Measurements from ENCODE around the gene CEP131. TPM values are rescaled to one million over a fixed set of nuclear protein-coding genes. Genes with fewer than 3 reads are reported as not detected.

The CEP131 gene
- total RNA-seq, 4 donors from 2014 or later: 5.7 to 21.3 (median 6.8) TPM

- H3K4me1 ChIP-seq: peaks cover 3 to 10% (median 4%) of the 10 kb centered on the region in 4 donors
- H3K9me3 ChIP-seq: no peaks in the 10 kb centered on the region
- in situ Hi-C loops (cut with MboI; ENCODE audit: low pct_ligation_motif_present in 1 of 4, low pct_unique_long_range_greater_than_20kb in 1 of 4, low sequenced_read_pairs in 3 of 4) (no loop called here), intact Hi-C loops (cut with DNase I; ENCODE audit: low total_unique reads) (no loop called here)
- no peak for DNase-seq
- TF ChIP-seq EP300 (IDR thresholded peaks at IDR 0.05; ENCODE audit: low read depth) (no peak), CTCF (IDR thresholded peaks at IDR 0.05) (no peak), POLR2A (IDR thresholded peaks at IDR 0.05) (no peak), POLR2AphosphoS5 (IDR thresholded peaks at IDR 0.05) (no peak)
- no peaks in the 10 kb centered on the region for H3K36me3 ChIP-seq
- no peak overlapping the region for H3K4me3 ChIP-seq
- no peak overlapping the region for H3K27ac ChIP-seq
- WGBS, 2 donors (ENCODE audit: low coverage in 1 of 2): 53% methylated on average over 19 of the region's 19 CpGs; no CpG with 5 or more reads in 1 of the 2 donors
- peaks cover 54% of the 10 kb centered on the region for H3K27me3 ChIP-seq
These were observed 58.2 kb downstream of the CEP131 start for GRCh38 chr17:81164371-81165245.

GRCh38 chr17:81163703-81164370 is 58.9 kb downstream of the CEP131 start:
- in situ Hi-C loops (cut with MboI; ENCODE audit: low pct_ligation_motif_present in 1 of 4, low pct_unique_long_range_greater_than_20kb in 1 of 4, low sequenced_read_pairs in 3 of 4): no loop called here
- intact Hi-C loops (cut with DNase I; ENCODE audit: low total_unique reads): no loop called here
- WGBS, 2 donors (ENCODE audit: low coverage in 1 of 2): 89% methylated on average over 15 of the region's 15 CpGs; no CpG with 5 or more reads in 1 of the 2 donors
- H3K27ac ChIP-seq: no peak overlapping the region
- peaks cover 3 to 10% (median 4%) of the 10 kb centered on the region in 4 donors for H3K4me1 ChIP-seq
- H3K27me3 ChIP-seq: peaks cover 54% of the 10 kb centered on the region
- TF ChIP-seq CTCF (IDR thresholded peaks at IDR 0.05) (no peak), POLR2A (IDR thresholded peaks at IDR 0.05) (no peak), POLR2AphosphoS5 (IDR thresholded peaks at IDR 0.05) (no peak)
- H3K36me3 ChIP-seq: no peaks in the 10 kb centered on the region
- H3K9me3 ChIP-seq: no peaks in the 10 kb centered on the region
- no peak overlapping the region for H3K4me3 ChIP-seq
- no peak for DNase-seq

GRCh38 chr17:81163051-81163695 is 59.6 kb downstream of the CEP131 start:
- peaks cover 3 to 10% (median 4%) of the 10 kb centered on the region in 4 donors for H3K4me1 ChIP-seq
- TF ChIP-seq EP300 (IDR thresholded peaks at IDR 0.05; ENCODE audit: low read depth) (no peak), POLR2A (IDR thresholded peaks at IDR 0.05) (no peak), POLR2AphosphoS5 (IDR thresholded peaks at IDR 0.05) (no peak), CTCF (IDR thresholded peaks at IDR 0.05) (no peak)
- in situ Hi-C loops (cut with MboI; ENCODE audit: low pct_ligation_motif_present in 1 of 4, low pct_unique_long_range_greater_than_20kb in 1 of 4, low sequenced_read_pairs in 3 of 4): no loop called here
- H3K27ac ChIP-seq: no peak overlapping the region
- no peak overlapping the region for H3K4me3 ChIP-seq
- no peaks in the 10 kb centered on the region for H3K36me3 ChIP-seq
- H3K27me3 ChIP-seq: peaks cover 54% of the 10 kb centered on the region
- no peak for DNase-seq
- intact Hi-C loops (cut with DNase I; ENCODE audit: low total_unique reads): no loop called here
- H3K9me3 ChIP-seq: no peaks in the 10 kb centered on the region
- 85% methylated on average over 19 of the region's 19 CpGs; no CpG with 5 or more reads in 1 of the 2 donors for WGBS, 2 donors (ENCODE audit: low coverage in 1 of 2)

GRCh38 chr17:81162491-81162890 is 60.3 kb downstream of the CEP131 start:
- intact Hi-C loops (cut with DNase I; ENCODE audit: low total_unique reads): no loop called here
- WGBS, 2 donors (ENCODE audit: low coverage in 1 of 2): 90% methylated on average over 9 of the region's 11 CpGs; no CpG with 5 or more reads in 1 of the 2 donors

More at GRCh38 chr17:81162491-81162890, 60.3 kb downstream of the CEP131 start:
- in situ Hi-C loops (cut with MboI; ENCODE audit: low pct_ligation_motif_present in 1 of 4, low pct_unique_long_range_greater_than_20kb in 1 of 4, low sequenced_read_pairs in 3 of 4): no loop called here
- Histone ChIP-seq H3K4me1 (peaks cover 3 to 10% (median 4%) of the 10 kb centered on the region in 4 donors), H3K36me3 (no peaks in the 10 kb centered on the region), H3K4me3 (no peak overlapping the region), H3K27me3 (peaks cover 47% of the 10 kb centered on the region), H3K9me3 (no peaks in the 10 kb centered on the region), H3K27ac (no peak overlapping the region)
- DNase-seq: no peak
- TF ChIP-seq POLR2AphosphoS5 (IDR thresholded peaks at IDR 0.05) (no peak), EP300 (IDR thresholded peaks at IDR 0.05; ENCODE audit: low read depth) (no peak), CTCF (IDR thresholded peaks at IDR 0.05) (no peak), POLR2A (IDR thresholded peaks at IDR 0.05) (no peak)
